Fibroblast of lung (primary cell): ENCODE measurements around the gene SVEP1. TPM values are rescaled to one million over a fixed set of nuclear protein-coding genes. Genes with fewer than 3 reads are reported as not detected.

Experiments used
- DNase-seq, 2 donors: peaks; one replicate each; pipeline versions ENCODE4 v3.0.0 to v3.0.0-alpha.2; 2010; ENCODE audit warnings: low read depth in 2 of 2
- H2AFZ ChIP-seq: 2 replicates; pipeline ENCODE4 v1.5.1; 2012; ENCODE audit warnings: low read length, control low read depth, inconsistent platforms
- H3K27ac ChIP-seq: 2 replicates; pipeline ENCODE4 v1.5.1; 2011; ENCODE audit warnings: low read length, control low read depth; ENCODE audit not compliant: insufficient read depth
- H3K27me3 ChIP-seq: 2 replicates; pipeline ENCODE4 v1.5.1; 2011; ENCODE audit warnings: mild to moderate bottlenecking, low read length; ENCODE audit not compliant: control insufficient read depth, insufficient read depth
- H3K36me3 ChIP-seq: 2 replicates; pipeline ENCODE4 v1.5.1; 2011; ENCODE audit warnings: low read length; ENCODE audit not compliant: control insufficient read depth, insufficient read depth
- H3K4me1 ChIP-seq: 2 replicates; pipeline ENCODE4 v1.5.1; 2011; ENCODE audit warnings: low read length; ENCODE audit not compliant: control insufficient read depth, insufficient read depth; ENCODE audit errors: extremely low read depth
- H3K4me2 ChIP-seq: 2 replicates; pipeline ENCODE4 v1.5.1; 2011; ENCODE audit warnings: low read length, control low read depth; ENCODE audit not compliant: insufficient read depth; ENCODE audit errors: extremely low read depth
- H3K4me3 ChIP-seq, 4 experiments: fragments of 200-600 bp in 1 of 4; sonication (generic) in 1 of 4; replicated peaks in 1 of 4; 2 replicates each; pipeline ENCODE4 v1.5.1; 2011 to 2016; ENCODE audit warnings: low read length in 4 of 4, low read depth in 3 of 4, mild to moderate bottlenecking in 3 of 4, control low read depth in 2 of 4, inconsistent platforms in 1 of 4, mixed read lengths in 1 of 4; ENCODE audit not compliant: insufficient read depth in 1 of 4; ENCODE audit errors: control extremely low read depth in 1 of 4
- H3K79me2 ChIP-seq: 2 replicates; pipeline ENCODE4 v1.5.1; 2012; ENCODE audit warnings: mild to moderate bottlenecking, low read length, inconsistent platforms; ENCODE audit not compliant: control insufficient read depth, insufficient read depth
- H3K9ac ChIP-seq: 2 replicates; pipeline ENCODE4 v1.5.1; 2011; ENCODE audit warnings: mild to moderate bottlenecking, low read length, control low read depth; ENCODE audit not compliant: insufficient read depth
- H3K9me3 ChIP-seq: 2 replicates; pipeline ENCODE4 v1.5.1; 2012; ENCODE audit warnings: low read depth, low read length; ENCODE audit not compliant: control insufficient read depth, insufficient read depth
- H4K20me1 ChIP-seq: 2 replicates; pipeline ENCODE4 v1.5.1; 2011; ENCODE audit warnings: low read length; ENCODE audit not compliant: control insufficient read depth, insufficient read depth; ENCODE audit errors: extremely low read depth
- CTCF ChIP-seq, 2 donors: IDR thresholded peaks in 1 of 2; conservative IDR thresholded peaks in 1 of 2; 1 replicate in 1 of 2; 2 replicates in 1 of 2; pipeline ENCODE4 v1.5.1; 2011 to 2012; ENCODE audit warnings: low read length in 2 of 2, control low read depth in 1 of 2, inconsistent platforms in 1 of 2, low read depth in 1 of 2, mild to moderate bottlenecking in 1 of 2
- EZH2 ChIP-seq: IDR thresholded peaks from 2 replicates; pipeline ENCODE4 v1.5.1; 2012; ENCODE audit warnings: low read length, control low read depth, mild to moderate bottlenecking; ENCODE audit errors: missing control alignments
- polyA plus RNA-seq, 2 donors: library from polyadenylated mRNA; depleted of rRNA in 1 of 2; stranded (reverse) in 1 of 2; unstranded in 1 of 2; fragments of >200 nt; gene quantifications; 2 replicates each; pipeline ENCODE4 v1.2.1, GENCODE V29; 2011 to 2012; ENCODE audit warnings: missing spikeins in 1 of 2
- total RNA-seq: library from RNA; depleted of rRNA; stranded (reverse); fragments of >200 nt; gene quantifications from 2 replicates; pipeline ENCODE4 v1.2.1, GENCODE V29; 2014

The SVEP1 gene
- total and polyA plus RNA-seq, 2 donors (not counting 1 experiment from before 2014, with no cell fraction given), result 46.3 to 96.9 TPM

- Histone ChIP-seq H3K27me3 (no peaks in the 10 kb centered on the region), H3K36me3 (no peaks in the 10 kb centered on the region), H4K20me1 (no peaks in the 10 kb centered on the region), H3K9me3 (no peaks in the 10 kb centered on the region), H3K4me1 (no peaks in the 10 kb centered on the region), H3K4me3 (no peak overlapping the region), H3K79me2 (no peaks in the 10 kb centered on the region), H3K4me2 (no peak overlapping the region), H3K9ac (no peak overlapping the region), H3K27ac (no peak overlapping the region), H2AFZ (no peak overlapping the region)
- TF ChIP-seq EZH2 (no peak), CTCF (conservative IDR thresholded peaks at IDR 0.05 in 1 of 2, IDR thresholded peaks at IDR 0.05 in 1 of 2; ENCODE audit: low read depth in 1 of 2, low read length in 2 of 2) (no peak)
- DNase-seq, result no peak
Observed at GRCh38 chr9:110357505-110357904, 222.0 kb downstream of the SVEP1 start.

GRCh38 chr9:110356639-110357395 is 222.7 kb downstream of the SVEP1 start:
- Histone ChIP-seq H3K36me3 (no peaks in the 10 kb centered on the region), H2AFZ (no peak overlapping the region), H3K27ac (no peak overlapping the region), H3K79me2 (no peaks in the 10 kb centered on the region), H3K4me2 (no peak overlapping the region), H3K4me1 (no peaks in the 10 kb centered on the region), H3K4me3 (no peak overlapping the region), H3K9ac (no peak overlapping the region), H3K27me3 (no peaks in the 10 kb centered on the region), H4K20me1 (no peaks in the 10 kb centered on the region), H3K9me3 (no peaks in the 10 kb centered on the region)
- no peak for TF ChIP-seq EZH2
- TF ChIP-seq CTCF (conservative IDR thresholded peaks at IDR 0.05 in 1 of 2, IDR thresholded peaks at IDR 0.05 in 1 of 2; ENCODE audit: low read depth in 1 of 2, low read length in 2 of 2), result no peak
- no peak for DNase-seq

GRCh38 chr9:110355911-110356310 is 223.6 kb downstream of the SVEP1 start:
- H3K79me2 ChIP-seq, result no peaks in the 10 kb centered on the region
- no peaks in the 10 kb centered on the region for H3K9me3 ChIP-seq
- no peaks in the 10 kb centered on the region for H3K27me3 ChIP-seq
- no peak overlapping the region for H3K4me3 ChIP-seq
- no peak overlapping the region for H3K27ac ChIP-seq
- no peak for TF ChIP-seq CTCF (conservative IDR thresholded peaks at IDR 0.05 in 1 of 2, IDR thresholded peaks at IDR 0.05 in 1 of 2; ENCODE audit: low read depth in 1 of 2, low read length in 2 of 2)
- TF ChIP-seq EZH2, result no peak
- no peaks in the 10 kb centered on the region for H3K36me3 ChIP-seq
- no peak for DNase-seq
- H4K20me1 ChIP-seq, result no peaks in the 10 kb centered on the region
- no peak overlapping the region for H2AFZ ChIP-seq
- no peak overlapping the region for H3K9ac ChIP-seq
- no peaks in the 10 kb centered on the region for H3K4me1 ChIP-seq
- no peak overlapping the region for H3K4me2 ChIP-seq
